Subcutaneous adipose tissue (tissue), 4 donors: ENCODE measurements around the gene MEIOB. TPM values are rescaled to one million over a fixed set of nuclear protein-coding genes. Genes with fewer than 3 reads are reported as not detected.

ENCODE experiments used
- CTCF ChIP-seq: fragments of 450-650 bp; IDR thresholded peaks from one replicate; pipeline ENCODE4 v1.5.1; 2016; ENCODE audit warnings: low read depth, mild to moderate bottlenecking, control low read depth, antibody characterized with exemption, moderate library complexity
- total RNA-seq, 4 donors: library from RNA; depleted of rRNA; stranded (reverse); fragments of >200 nt; gene quantifications; one replicate each; pipeline ENCODE4 v1.1.0, GENCODE V29; 2016

MEIOB gene
- total RNA-seq, 4 donors from 2014 or later = not detected

DNA sequence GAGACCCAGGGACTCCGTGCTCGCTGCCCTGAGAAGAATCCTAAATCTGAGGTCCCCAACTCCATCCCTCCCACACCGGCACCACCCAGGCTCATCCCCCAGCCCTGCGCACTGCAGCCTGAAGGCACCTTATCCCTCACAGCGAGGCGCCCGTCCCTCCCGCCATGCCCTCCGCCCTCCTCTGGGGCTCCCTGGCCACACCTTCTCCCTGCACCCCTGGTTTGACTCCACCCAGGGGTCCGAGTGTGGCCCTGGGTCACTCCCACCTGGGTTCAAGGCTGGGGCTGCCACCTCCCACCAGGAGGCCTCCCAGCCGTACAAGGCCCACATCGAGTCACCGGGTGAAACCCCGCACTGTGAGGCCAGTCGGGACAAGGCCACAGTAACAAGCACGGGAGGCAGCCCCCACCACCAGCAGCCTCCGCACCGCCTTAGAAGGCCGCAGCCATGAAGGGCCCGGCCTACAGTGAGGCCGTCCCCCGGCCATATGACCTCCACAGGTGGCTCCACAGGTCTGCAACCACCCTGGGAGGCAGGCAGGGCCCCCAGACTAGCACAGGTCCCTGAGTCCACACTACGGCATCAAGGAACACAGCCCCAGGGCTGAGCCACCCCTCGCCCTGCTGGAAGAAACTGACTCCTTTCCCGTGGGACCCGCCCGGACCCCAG lies 53.6 kb downstream of the MEIOB start:
- no peak for TF ChIP-seq CTCF

- no peak for TF ChIP-seq CTCF
Measured at GRCh38 chr16:1817716-1818115, 54.2 kb downstream of the MEIOB start.

- no peak for TF ChIP-seq CTCF
Measured at GRCh38 chr16:1817276-1817589, 54.7 kb downstream of the MEIOB start.

- TF ChIP-seq CTCF = no peak
Measured at GRCh38 chr16:1816396-1817275, 55.3 kb downstream of the MEIOB start.

DNA sequence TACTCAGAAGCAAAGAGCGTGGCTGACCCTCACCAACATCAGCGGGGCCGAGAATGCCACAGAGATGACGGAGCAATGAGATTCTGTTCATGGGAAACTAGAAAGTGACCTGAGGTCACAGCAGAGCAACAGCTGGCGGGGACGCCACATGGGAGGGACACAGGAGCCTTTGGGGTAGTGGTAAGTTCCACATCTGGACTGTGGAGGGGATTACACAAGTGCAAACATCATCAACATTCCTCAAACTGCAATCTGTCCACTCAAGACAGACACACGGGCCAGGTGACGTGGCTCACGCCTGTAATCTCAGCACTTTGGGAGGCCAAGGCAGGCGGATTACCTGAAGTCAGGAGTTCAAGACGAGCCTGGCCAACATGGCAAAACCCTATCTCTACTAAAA lies 56.5 kb downstream of the MEIOB start:
- TF ChIP-seq CTCF = no peak

DNA sequence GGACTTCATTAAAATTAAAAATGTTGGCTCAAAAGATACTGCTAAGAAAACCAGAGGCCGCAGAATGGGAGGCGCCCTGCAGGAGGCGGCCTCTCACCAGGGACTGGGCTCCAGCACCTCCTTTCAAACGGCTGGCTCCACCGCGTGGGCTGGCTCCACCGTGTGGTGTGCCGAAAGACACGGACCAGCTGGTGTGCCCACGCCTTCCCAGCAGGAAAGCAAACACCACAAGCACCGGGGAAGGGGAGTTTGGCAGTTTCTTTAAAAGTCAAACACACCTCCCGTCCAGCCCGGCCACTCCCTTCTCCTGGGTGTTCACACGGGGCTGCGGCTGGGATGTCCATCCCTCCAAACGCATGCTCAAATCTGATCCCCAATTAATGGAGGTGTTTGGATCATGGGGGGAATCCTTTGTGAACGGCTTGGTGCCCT lies 59.2 kb downstream of the MEIOB start:
- no peak for TF ChIP-seq CTCF

DNA sequence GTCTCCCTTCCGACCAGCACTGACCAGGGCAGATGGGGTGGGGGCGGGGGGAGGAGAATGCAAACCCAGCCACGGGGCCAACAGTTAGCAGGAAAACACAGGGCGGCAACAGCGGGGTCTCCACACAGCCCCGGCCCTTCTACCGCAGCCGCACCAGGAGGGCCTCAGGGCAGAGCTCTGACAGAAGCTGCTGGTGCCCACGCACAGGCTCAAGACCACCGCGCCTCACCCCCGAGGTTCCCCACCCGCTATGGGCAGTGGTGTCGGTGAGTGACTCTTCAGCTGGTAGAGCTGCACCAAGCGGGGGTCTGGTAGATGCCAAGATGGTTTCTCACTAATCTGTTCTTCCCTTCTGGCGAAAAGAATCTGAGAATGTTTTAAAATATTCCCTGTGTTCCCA lies 61.4 kb downstream of the MEIOB start:
- no peak for TF ChIP-seq CTCF
